ENCODE data around the gene NPL. TPM values are rescaled to one million over a fixed set of nuclear protein-coding genes. Genes with fewer than 3 reads are reported as not detected.

Gene NPL
- total RNA-seq, 2 experiments from 2014 or later, result 2.2 to 6.3 TPM

- Histone ChIP-seq H3K79me2 (ENCODE audit: insufficient read depth, low read depth, low read length) (no peaks in the 10 kb centered on the region), H3K27ac (ENCODE audit: low read depth, low read length, poor library complexity, severe bottlenecking) (no peak overlapping the region), H3K4me2 (ENCODE audit: low read length) (no peak overlapping the region), H2AFZ (ENCODE audit: low read length) (no peak overlapping the region), H3K9me3 (ENCODE audit: low read length) (no peaks in the 10 kb centered on the region), H3K4me3 (ENCODE audit: low read depth, low read length, poor library complexity, severe bottlenecking) (no peak overlapping the region), H4K20me1 (ENCODE audit: insufficient read depth, low read length) (no peaks in the 10 kb centered on the region), H3K9me2 (ENCODE audit: insufficient read depth, low read length) (no peaks in the 10 kb centered on the region), H3K4me1 (ENCODE audit: insufficient read depth, low read length, poor library complexity, severe bottlenecking) (no peaks in the 10 kb centered on the region), H3K36me3 (ENCODE audit: insufficient read depth, low read length) (no peaks in the 10 kb centered on the region)
- ChIA-PET POLR2A (no interaction called here), CTCF (ENCODE audit: unreplicated experiment) (no interaction called here)
- TF ChIP-seq, protein P1, sequence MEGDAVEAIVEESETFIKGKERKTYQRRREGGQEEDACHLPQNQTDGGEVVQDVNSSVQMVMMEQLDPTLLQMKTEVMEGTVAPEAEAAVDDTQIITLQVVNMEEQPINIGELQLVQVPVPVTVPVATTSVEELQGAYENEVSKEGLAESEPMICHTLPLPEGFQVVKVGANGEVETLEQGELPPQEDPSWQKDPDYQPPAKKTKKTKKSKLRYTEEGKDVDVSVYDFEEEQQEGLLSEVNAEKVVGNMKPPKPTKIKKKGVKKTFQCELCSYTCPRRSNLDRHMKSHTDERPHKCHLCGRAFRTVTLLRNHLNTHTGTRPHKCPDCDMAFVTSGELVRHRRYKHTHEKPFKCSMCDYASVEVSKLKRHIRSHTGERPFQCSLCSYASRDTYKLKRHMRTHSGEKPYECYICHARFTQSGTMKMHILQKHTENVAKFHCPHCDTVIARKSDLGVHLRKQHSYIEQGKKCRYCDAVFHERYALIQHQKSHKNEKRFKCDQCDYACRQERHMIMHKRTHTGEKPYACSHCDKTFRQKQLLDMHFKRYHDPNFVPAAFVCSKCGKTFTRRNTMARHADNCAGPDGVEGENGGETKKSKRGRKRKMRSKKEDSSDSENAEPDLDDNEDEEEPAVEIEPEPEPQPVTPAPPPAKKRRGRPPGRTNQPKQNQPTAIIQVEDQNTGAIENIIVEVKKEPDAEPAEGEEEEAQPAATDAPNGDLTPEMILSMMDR (conservative IDR thresholded peaks at IDR 0.05; ENCODE audit: low read length), result no peak
- TF ChIP-seq EZH2phosphoT487 (IDR thresholded peaks at IDR 0.05; ENCODE audit: borderline replicate concordance, low read depth, low read length), result no peak
- intact Hi-C loops (cut with micrococcal nuclease; ENCODE audit: unreplicated experiment), result loop anchor here (5.0 kb wide), 1 partner anchor 70 kb away; no protein-coding TSS in a partner anchor
- no TSS peak for BruUV-seq (replicated peaks)
- no peak for DNase-seq (ENCODE audit: low spot score)
Observed at GRCh38 chr1:182766881-182767645, 22.5 kb upstream of the NPL start.

DNA sequence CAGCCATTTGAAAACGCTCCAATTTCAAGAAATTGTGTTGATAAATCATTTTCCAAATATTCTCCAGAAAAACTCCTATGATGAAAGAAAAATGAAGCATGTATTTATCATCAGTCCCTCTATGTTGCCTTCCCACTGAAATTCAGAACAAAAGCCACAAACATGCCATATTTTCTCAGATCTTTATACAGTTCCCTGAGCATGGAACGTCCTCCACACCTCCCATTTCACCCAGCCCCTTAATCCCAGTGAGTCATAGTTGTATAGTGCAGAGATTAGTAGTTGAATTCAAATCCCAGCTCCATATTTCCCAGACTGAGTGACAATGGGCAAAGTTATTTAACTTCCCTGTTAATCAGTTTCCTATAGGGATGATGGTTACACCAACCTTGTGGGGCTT lies 20.6 kb upstream of the NPL start:
- Histone ChIP-seq H3K9me2 (ENCODE audit: insufficient read depth, low read length) (no peaks in the 10 kb centered on the region), H4K20me1 (ENCODE audit: insufficient read depth, low read length) (no peaks in the 10 kb centered on the region), H3K4me3 (ENCODE audit: low read depth, low read length, poor library complexity, severe bottlenecking) (no peak overlapping the region), H2AFZ (ENCODE audit: low read length) (no peak overlapping the region), H3K36me3 (ENCODE audit: insufficient read depth, low read length) (no peaks in the 10 kb centered on the region), H3K27ac (ENCODE audit: low read depth, low read length, poor library complexity, severe bottlenecking) (no peak overlapping the region), H3K4me2 (ENCODE audit: low read length) (no peak overlapping the region), H3K9me3 (ENCODE audit: low read length) (no peaks in the 10 kb centered on the region), H3K79me2 (ENCODE audit: insufficient read depth, low read depth, low read length) (no peaks in the 10 kb centered on the region), H3K4me1 (ENCODE audit: insufficient read depth, low read length, poor library complexity, severe bottlenecking) (no peaks in the 10 kb centered on the region)
- TF ChIP-seq EZH2phosphoT487 (IDR thresholded peaks at IDR 0.05; ENCODE audit: borderline replicate concordance, low read depth, low read length), result no peak
- TF ChIP-seq, protein P1 (conservative IDR thresholded peaks at IDR 0.05; ENCODE audit: low read length), result no peak
- BruUV-seq (replicated peaks), result no TSS peak
- CTCF ChIA-PET (ENCODE audit: unreplicated experiment), result no interaction called here
- DNase-seq (ENCODE audit: low spot score), result no peak
- POLR2A ChIA-PET, result interaction anchor here (0.7 kb wide), 1 partner anchor 183 kb away, joined by 4 read pairs; no protein-coding TSS in a partner anchor
- intact Hi-C loops (cut with micrococcal nuclease; ENCODE audit: unreplicated experiment), result loop anchor here (5.0 kb wide), 1 partner anchor 72 kb away; no protein-coding TSS in a partner anchor

DNA sequence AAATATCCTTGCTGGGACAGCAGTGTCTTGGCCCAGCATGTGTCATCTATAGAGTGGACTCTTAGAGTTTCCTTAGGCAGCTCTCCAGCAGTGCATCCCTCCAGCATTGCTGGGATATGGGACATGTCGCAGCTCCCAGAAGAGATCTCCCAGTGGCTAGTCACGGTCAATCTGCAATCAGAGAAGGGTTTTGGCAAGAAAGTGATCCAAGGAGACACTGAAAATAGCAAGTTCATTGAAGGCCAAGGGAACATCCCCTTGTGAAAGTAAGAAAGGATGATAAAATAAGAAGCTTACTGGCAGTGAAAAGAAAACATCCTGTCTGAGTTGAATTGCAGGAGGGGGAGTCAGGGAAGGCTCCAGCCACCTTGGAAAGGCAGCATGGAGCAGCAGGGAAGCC lies 19.3 kb upstream of the NPL start:
- no peak overlapping the region for H2AFZ ChIP-seq (ENCODE audit: low read length)
- H4K20me1 ChIP-seq (ENCODE audit: insufficient read depth, low read length), result no peaks in the 10 kb centered on the region
- no peaks in the 10 kb centered on the region for H3K4me1 ChIP-seq (ENCODE audit: insufficient read depth, low read length, poor library complexity, severe bottlenecking)
- POLR2A ChIA-PET, result interaction anchor here (1.1 kb wide), 1 partner anchor 109 kb away, joined by 3 read pairs; no protein-coding TSS in a partner anchor
- H3K9me2 ChIP-seq (ENCODE audit: insufficient read depth, low read length), result no peaks in the 10 kb centered on the region
- H3K9me3 ChIP-seq (ENCODE audit: low read length), result no peaks in the 10 kb centered on the region
- no peak for DNase-seq (ENCODE audit: low spot score)
- H3K4me3 ChIP-seq (ENCODE audit: low read depth, low read length, poor library complexity, severe bottlenecking), result no peak overlapping the region
- no peak overlapping the region for H3K27ac ChIP-seq (ENCODE audit: low read depth, low read length, poor library complexity, severe bottlenecking)
- no peak overlapping the region for H3K4me2 ChIP-seq (ENCODE audit: low read length)
- no peaks in the 10 kb centered on the region for H3K36me3 ChIP-seq (ENCODE audit: insufficient read depth, low read length)
- intact Hi-C loops (cut with micrococcal nuclease; ENCODE audit: unreplicated experiment), result no loop called here
- CTCF ChIA-PET (ENCODE audit: unreplicated experiment), result no interaction called here
- no TSS peak for BruUV-seq (replicated peaks)
- TF ChIP-seq, protein P1 (conservative IDR thresholded peaks at IDR 0.05; ENCODE audit: low read length), result no peak
- no peak for TF ChIP-seq EZH2phosphoT487 (IDR thresholded peaks at IDR 0.05; ENCODE audit: borderline replicate concordance, low read depth, low read length)
- H3K79me2 ChIP-seq (ENCODE audit: insufficient read depth, low read depth, low read length), result no peaks in the 10 kb centered on the region

All from OCI-LY7 (cell line).